GM19468 (cell line): Measurements from ENCODE around the gene SNAPC3.

Experiments
- ATAC-seq: cut with Tn5 transposase; IDR thresholded peaks from one replicate; pipeline ENCODE4 v1.9.1; 2021; ENCODE audit warnings: mild to moderate bottlenecking, moderate library complexity, moderate number of reproducible peaks; ENCODE audit not compliant: unreplicated experiment; ENCODE audit errors: extremely low read depth

The SNAPC3 gene

GRCh38 chr9:15484802-15485201, 62.1 kb downstream of the SNAPC3 start:
- ATAC-seq = no peak

- no peak for ATAC-seq
Measured at GRCh38 chr9:15485836-15486666, 63.4 kb downstream of the SNAPC3 start.

GRCh38 chr9:15491950-15492349, 69.3 kb downstream of the SNAPC3 start:
- ATAC-seq = no peak

GRCh38 chr9:15492485-15493150, 69.9 kb downstream of the SNAPC3 start:
- ATAC-seq = no peak

- no peak for ATAC-seq
Measured at GRCh38 chr9:15498246-15498995, 75.7 kb downstream of the SNAPC3 start.

GRCh38 chr9:15499139-15499538, 76.5 kb downstream of the SNAPC3 start:
- no peak for ATAC-seq

- no peak for ATAC-seq
Measured at GRCh38 chr9:15501179-15501578, 78.5 kb downstream of the SNAPC3 start.

GRCh38 chr9:15501803-15502202, 79.1 kb downstream of the SNAPC3 start:
- ATAC-seq = no peak

- ATAC-seq = no peak
Measured at GRCh38 chr9:15505921-15506320, 83.2 kb downstream of the SNAPC3 start.

- no peak for ATAC-seq
Measured at GRCh38 chr9:15509931-15510788, 87.5 kb downstream of the SNAPC3 start.

- peak; percentile 46 for ATAC-seq
Measured at GRCh38 chr9:15510789-15511575, 88.3 kb downstream of the SNAPC3 start, which contains the start of gene PSIP1. TSS of gene PSIP1 (minus strand) at chr9:15510970. CDS start at chr9:15510188, 782 bp downstream.
